Ammon's horn (tissue), 1 donor: ENCODE measurements around the gene CTAGE8.
"Not testable (repeated sequence)": the region's sequence is repeated elsewhere in the genome, so short reads cannot be mapped to it uniquely, and the experiment has no call there.

ENCODE experiments used
- DNase-seq: peaks from one replicate; pipeline ENCODE4 v3.0.0-alpha.2; 2016; ENCODE audit warnings: low spot score

CTAGE8 gene, protein sequence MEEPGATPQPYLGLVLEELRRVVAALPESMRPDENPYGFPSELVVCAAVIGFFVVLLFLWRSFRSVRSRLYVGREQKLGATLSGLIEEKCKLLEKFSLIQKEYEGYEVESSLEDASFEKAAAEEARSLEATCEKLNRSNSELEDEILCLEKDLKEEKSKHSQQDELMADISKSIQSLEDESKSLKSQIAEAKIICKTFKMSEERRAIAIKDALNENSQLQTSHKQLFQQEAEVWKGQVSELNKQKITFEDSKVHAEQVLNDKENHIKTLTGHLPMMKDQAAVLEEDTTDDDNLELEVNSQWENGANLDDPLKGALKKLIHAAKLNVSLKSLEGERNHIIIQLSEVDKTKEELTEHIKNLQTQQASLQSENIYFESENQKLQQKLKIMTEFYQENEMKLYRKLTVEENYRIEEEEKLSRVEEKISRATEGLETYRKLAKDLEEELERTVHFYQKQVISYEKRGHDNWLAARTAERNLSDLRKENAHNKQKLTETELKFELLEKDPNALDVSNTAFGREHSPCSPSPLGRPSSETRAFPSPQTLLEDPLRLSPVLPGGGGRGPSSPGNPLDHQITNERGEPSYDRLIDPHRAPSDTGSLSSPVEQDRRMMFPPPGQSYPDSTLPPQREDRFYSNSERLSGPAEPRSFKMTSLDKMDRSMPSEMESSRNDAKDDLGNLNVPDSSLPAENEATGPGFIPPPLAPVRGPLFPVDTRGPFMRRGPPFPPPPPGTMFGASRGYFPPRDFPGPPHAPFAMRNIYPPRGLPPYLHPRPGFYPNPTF

DNA sequence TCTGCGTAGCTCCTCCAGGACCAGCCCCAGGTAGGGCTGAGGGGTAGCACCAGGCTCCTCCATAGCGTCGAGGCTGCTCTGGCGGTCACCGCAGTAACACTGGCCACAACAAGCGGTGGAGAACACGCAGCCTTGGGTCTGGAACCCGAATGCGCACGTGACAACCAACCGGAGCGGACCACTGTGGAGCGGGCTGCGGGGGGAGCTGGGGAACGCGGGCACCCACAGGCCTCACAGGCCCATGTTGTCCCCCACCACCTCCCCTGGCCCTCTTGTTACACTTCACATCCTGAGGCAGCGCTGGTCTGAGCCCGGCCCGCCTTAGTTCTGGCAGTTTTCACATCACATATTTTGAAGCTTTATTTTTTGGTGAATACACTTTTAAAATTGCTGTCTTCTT lies at the start of gene CTAGE8:
Gene CTAGE8 (minus strand): TSS at position 101 of the 400 bp plus-strand sequence. CDS start 38 bp downstream, at position 63.
- DNase-seq, result not testable (repeated sequence)

DNA sequence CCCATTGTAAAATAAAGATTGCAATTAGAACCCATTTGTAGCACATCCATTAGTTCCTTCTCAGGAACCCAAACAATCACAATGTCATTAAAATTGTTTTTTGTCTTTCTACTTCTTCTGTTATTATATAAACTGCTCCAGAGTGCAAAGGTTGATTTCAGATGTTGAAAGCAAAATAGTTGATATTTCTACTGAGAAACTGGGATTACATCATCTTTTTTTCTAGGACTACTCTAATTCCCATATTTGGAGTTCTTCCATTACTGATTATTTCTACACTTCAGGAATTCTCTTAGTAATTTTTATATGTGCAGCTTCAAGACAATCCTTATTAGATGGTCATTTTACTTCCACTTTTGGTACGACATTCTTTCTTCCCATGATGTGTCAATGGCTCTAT lies 48.4 kb upstream of the CTAGE8 start:
- not testable (repeated sequence) for DNase-seq

DNA sequence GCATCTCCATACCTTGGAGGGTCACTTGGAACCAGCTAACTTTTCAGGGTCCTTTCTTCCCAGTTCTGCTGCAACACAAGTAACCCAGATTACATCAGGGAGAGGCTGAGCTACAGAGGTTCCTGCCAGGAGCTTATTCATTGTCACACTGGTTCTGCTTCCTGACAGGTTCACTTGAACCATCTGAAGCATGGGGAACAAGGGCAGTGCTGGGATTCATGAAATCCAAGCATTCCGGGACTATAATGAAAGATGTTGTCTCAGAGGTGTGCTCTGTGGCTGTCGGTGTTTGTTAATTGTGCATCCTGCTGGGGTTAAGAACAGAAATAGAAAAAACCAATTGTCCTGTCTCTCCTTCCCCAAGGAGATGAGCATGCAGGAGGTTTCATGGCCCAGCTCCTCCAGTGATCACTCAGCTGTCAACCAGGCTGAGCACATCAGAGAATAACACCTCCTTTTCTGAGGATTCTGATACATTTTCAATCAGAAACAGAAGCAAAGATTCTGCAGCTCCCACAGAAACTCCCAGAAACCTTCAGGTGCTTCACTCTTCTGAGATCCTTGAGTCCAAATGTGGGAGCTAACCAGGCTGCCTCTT lies 42.9 kb upstream of the CTAGE8 start, which contains the start of gene OR2A1:
Gene OR2A1 (plus strand): TSS at position 548 of the 598 bp plus-strand sequence. CDS start 5,706 bp downstream, outside the sequence.
- not testable (repeated sequence) for DNase-seq

DNA sequence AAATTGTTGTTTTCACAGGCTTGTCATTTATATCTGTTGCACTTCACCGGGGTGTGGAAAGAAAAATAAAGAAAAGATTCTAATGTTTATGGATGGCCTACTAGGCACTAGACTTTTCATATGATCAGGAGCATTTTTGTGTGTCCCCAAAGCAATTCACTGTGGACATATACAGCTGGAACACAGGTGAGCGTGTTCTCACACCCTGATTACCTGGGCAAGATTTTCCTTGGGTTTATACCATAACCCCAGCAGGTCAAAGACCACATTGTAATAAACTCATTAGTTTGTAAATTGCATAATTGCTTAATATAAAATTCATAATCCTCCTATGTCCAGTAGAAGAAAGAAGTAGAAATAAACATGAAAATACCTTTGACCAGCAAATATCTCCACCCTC lies 42.1 kb upstream of the CTAGE8 start:
- DNase-seq, result not testable (repeated sequence)

DNA sequence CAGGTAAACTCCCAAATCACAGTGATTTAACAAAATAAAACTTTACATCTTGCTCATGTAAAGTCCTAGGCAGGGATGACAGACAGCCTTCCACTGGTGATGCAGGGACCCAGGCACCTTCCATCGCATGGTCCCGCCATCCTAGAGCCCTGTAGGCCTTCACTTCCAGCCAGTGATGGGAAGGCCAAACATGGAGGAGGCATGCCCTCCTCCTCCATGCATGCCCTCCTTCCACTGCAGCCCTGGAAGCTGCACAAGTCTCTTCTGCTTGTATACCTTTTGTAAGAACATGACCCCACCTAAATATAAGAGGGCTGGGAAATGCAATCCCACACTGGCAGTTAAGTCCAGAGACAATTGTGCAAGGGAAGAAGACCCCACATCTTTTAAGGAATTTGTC lies 40.6 kb upstream of the CTAGE8 start:
- DNase-seq, result not testable (repeated sequence)

DNA sequence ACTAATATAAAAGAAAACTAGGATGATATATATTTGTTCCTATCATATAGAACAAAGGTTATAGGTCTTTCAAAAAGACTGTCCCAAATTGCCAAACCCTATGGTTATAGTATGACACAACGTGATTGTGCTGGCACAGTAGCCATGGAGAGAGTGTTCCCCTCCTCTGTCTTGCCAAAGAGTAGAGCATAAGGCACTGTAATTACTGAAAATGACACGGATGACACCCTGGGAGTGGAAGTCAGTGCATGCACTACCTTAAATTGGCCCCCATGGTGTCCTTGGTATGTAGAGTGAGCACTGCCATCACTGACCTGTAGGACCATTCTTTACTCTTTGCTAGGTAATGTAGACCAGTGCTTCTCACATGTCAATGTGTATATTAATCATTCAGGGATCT lies 36.1 kb upstream of the CTAGE8 start:
- DNase-seq, result not testable (repeated sequence)

DNA sequence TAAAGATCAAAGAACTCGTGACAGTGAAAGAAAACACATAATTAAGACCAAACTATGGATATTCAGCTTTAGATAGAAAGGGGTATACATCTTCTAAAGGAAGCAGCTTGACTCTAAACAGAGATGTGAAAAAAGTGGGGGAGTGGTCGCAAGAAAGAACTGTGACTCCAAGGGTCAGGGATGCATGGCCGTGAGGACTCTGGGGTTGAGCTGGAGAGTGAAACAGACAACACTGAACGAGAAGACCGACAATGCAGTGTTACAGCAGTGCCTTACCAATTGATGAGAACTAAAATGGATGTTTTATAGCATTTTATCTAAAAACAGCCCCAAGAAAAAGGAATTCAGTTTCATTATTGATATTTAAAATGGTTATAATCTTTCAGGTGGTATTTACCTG lies 34.5 kb upstream of the CTAGE8 start:
- DNase-seq, result not testable (repeated sequence)

DNA sequence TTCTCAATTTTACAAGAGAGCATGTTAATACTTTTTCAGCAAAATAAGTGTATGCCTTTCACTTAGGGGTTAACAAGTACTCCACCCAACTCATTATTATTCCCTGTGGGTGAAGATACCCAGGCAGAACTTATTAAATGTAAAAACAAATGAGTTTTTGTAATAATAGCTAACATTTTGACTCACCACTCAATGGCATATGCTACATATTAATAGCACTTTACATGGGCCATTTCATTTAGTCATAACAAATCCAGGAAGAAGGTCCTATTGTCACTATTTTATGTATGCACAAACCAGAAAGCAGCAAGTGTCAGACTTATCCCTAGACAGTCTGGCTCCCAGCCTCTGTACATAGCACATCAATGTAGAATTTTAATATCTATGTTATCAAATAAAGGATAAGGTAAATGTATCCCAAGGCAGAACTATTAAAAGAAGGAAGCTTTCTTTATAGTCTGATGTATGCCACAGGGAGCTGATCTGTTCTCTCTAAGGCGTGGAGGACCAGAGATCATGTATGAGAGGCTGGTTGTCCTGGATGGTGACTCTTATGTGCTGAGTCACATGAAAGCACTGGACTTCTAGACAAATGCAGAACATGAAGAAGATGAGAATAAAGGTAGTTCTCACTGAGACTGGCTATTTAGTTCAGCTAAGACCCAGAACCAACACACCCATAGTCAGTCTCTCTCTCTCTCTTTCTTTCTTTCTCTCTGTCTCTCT lies 33.7 kb upstream of the CTAGE8 start:
- DNase-seq, result not testable (repeated sequence)

DNA sequence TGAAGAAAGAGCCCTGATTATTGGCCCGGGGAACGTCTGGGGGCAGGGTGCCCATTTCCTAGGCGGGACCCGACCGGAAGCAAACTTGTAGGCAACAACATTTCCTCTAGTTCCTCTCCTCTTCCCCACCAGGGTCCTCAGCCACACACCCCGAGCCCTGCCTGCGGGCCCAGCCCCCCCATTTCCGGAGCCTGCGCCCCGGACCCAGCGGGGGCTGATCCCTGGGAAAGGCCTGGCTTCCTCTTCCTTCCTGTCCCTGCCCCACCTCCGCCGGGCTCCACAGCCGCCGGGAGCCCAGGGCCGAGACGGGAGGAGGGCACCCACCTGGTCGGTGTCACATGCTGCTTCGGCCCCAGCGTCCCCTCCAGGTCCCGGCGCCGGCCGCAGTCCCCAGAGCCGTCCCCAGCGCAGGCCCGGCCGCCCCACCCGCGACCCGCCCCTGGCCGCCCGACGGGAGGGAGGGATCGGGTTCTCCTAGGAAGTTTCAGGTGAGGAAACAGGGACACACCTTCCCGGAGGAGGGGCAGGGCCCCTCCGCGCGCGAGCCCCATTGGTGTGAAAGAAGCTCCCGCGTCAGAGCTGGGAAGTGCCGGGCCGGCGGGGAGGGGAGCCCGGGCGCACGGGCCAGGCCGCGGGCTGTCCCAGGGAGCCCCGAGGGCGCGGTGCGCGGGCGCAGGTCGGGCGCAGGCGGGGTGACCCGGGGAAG lies 24.9 kb upstream of the CTAGE8 start:
- not testable (repeated sequence) for DNase-seq

DNA sequence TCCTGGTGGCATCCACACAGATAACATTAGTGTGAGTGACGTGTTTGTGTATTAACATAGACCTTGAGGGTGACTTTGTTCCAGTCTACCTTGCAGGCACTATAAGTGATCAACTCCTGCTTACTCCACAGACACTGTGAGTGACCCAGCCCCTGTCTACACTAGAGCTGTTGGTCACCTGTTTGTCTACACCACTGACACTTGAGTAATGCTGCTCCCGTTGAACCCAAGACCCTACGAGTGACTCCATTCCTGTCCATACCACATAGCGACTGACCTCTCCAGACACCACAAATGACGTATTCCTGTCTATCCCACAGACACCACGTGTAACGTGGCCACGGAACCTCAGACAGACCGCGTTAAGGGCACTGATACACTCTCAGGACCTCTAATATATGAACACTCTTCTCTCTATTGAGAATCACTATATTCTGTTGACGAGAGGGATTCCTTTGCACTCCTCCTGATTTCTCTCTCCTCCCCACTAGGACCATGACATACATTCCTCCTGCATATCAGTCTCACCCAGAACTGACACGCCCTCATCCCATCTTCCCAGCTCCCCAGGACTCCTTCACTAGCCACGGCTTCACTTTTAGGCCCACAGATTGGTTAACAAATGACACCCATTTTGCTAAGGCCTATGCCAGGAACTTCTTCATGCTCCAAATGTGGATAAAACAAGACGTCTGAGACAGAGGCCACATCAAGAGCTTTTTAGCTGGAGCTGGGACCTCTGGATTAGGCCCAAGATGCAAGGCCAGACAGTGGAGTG lies 23.5 kb upstream of the CTAGE8 start:
- DNase-seq, result not testable (repeated sequence)

DNA sequence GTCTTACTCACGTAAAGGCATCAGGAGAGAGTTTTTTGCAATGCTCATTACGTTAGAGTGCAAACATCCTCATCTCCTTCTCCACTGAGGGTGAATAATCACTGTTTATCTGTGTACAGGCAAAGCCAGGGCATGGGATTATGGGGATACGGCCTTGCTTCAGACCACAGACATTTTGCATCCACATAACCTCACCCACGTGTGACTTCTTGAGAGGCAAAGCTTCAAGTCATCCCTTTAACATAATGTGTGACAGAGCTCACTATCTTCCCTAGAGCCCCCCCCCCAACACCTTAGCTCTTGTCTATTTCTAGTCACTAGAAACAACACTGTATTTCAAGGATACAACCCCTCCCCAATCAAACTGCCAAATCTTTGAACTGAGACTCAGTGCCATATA lies 22.5 kb upstream of the CTAGE8 start:
- DNase-seq, result not testable (repeated sequence)

DNA sequence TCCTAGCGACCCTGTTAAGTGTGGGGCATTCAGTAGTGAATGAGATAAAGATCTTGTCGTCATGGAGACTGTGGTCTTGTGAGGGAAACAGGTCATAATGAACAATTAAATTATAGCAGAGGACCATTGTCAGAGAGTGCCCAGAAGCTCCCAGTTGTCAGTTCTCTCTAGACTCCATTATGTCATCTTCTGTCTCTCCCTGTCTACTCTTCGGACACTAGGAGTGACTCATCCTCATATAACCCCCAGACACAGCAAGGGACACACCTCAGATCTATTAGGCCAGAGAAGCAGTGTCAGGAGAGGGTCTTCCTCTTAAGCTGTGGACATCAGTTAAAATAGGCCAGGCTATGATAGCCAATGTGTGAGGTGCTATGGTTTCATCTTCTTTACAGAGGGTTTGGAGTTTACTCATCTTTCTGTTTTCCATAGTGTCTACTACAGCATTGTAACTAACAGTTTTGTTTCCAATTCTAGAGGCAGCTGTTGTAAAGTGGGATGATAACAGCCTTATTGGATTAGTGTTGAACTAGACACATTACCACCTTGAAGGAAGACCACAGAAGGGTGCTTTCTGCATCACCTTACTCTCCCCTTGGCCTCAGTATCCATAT lies 18.2 kb upstream of the CTAGE8 start:
- not testable (repeated sequence) for DNase-seq

DNA sequence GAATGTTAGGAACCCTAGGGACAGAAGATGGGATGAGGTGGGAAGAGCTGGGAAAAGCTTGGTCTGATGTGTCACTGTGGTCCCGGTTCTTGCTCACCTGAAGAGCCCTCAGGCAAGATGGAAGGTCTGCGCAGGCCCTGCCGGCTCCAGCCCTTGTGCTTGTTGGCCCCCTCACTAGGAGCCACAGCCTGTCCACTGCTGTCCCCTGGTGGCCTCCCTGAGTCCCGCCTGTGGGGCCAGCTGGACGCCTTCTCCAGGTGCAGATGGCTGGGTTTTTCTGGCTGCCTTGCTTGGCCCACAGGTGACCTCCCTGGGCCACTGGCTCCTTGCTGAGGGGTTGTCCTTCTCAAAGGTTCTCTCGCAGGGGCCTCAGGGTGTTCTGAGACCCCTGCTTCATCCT lies 14.6 kb upstream of the CTAGE8 start:
- DNase-seq, result not testable (repeated sequence)

DNA sequence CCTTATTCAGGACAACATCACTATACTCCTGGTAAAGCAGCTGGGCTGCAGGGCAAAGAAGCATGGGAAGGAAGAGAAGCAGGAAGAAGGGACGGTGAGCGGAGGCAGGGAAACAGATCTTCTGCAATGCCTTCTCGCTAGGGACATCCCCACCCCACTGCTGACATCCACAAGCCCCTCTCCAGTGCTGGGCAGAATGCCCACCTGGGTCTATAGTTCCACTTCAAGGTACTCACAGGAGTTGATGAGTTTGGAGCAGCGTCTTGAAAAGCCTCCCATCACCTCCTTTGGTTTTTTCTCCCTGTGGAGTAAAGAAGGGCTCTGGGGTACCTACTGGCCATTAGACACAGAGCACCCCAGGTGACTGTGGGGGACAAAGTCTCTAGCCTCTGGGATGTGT lies 13.4 kb upstream of the CTAGE8 start:
- DNase-seq, result not testable (repeated sequence)

DNA sequence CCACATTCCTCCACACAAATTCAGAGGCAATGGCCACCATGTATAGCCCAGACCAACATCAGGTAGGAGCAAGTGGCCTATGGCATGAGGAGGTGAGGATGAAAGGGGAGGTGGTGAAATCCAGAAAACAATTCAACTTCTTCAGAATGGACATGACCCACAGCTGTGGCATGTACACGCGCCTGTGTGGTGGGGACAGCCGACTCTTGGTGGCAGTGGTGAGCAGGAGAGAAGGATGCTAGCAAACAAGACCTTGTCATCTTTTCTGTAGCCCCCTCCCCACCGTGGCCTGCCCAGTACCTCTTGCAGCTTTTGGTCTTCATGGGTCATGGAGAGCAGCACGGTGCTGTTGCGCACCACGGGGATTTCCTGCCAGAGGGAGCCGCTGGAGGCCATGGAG lies 12.9 kb upstream of the CTAGE8 start:
- DNase-seq, result not testable (repeated sequence)

DNA sequence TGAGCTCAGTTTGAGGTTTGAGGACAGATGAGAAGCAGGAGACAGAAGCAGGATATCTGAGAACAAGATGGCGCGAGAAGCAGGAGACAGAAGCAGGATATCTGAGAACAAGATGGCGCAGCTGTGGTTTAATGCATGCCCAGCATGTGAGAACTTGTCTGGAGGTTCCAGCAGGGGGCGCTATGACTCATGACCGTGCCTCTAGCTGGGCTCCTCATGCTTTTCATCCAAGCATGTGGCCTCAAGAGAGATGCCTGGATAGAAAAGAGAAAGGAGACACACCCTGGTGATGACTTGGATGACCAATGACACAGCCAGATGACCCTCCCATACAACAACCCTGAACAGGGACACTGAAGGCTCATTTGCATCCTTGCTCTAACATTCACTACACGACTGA lies 10.9 kb upstream of the CTAGE8 start:
- not testable (repeated sequence) for DNase-seq

DNA sequence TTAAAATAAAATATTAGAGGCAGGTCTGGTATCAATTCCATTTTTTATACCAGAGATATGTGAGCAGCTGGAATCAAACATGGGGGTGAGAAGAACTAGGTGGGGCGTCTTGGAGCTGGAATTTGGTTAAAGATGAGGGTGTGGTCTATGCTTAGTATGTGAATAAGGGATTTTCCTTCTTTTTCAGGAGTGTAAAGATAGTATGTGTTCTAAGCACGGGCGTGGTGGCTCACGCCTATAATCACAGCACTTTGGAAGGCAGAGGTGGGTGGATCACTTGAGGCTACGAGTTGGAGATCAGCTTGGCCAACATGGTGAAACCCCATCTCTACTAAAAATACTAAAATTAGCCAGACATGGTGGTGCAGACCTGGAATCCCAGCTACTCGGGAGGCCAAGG lies 6.2 kb upstream of the CTAGE8 start:
- DNase-seq, result not testable (repeated sequence)

DNA sequence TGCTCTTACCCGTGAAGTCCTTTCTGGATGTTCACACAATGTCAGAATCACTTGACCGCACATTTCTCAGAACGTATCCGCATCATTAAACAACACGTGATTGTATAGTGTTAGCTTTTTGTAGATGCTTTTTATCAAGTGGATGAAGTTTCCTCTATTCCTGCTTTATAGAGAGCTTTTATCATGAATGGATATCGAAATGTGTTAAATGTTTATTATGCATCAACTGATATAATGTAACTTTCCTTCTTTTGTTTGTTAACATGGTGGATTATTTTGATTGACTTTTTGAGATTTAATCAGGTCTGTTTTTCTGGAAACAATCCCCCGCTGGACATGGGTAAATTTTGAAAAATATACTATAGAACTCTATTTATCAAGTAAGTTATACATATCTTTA lies 4.4 kb downstream of the CTAGE8 start, which contains the start of gene OR2A7:
Gene OR2A7 (minus strand): TSS at position 101 of the 400 bp plus-strand sequence. CDS start 5,164 bp downstream, outside the sequence.
- DNase-seq, result not testable (repeated sequence)

DNA sequence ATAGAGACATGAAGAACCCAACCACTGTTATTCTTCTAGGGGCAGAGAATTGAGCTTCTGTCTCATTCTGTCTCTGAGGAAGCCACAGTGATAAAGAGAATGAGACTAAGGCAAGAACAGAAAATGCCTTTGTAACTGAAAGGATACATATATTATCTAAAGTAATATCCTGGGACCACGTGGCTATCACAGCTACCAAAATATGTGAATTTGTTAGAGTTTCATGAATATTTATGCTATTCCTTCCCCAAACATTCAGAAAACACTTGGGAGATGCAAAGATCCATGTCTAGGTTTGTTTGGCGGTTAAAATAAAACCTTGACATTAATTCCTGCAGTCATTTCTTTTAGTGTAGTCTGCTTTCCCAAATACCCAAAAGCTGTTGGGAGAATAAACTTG lies 7.0 kb downstream of the CTAGE8 start:
- not testable (repeated sequence) for DNase-seq

DNA sequence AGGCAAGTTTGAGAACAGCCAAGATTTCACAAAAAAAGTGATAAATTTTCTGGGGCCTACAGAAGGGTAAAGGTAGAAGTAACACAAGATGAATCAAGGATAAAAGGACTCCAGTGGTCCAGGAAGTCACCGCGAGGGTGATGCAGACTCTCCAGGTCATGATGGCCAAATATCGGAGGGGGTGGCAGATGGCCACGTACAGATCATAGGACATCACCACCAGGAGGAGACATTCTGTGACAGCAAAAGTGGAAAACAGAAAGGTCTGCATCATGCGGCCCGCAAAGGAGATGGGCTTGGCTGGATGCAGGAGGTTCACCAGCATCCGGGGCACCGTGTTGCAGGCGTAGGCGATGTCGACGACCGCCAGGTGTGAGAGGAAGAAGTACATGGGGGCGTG lies 10.0 kb downstream of the CTAGE8 start:
- DNase-seq, result not testable (repeated sequence)
